CD1c-positive myeloid dendritic cell (primary cell): ENCODE measurements around the gene ZNF318.

Experiments
- DNase-seq: peaks from one replicate; pipeline ENCODE4 v3.0.0-alpha.2; 2016; ENCODE audit errors: extremely low spot score

The ZNF318 gene

GRCh38 chr6:43299338-43300293 lies 69.8 kb downstream of the ZNF318 start:
- no peak for DNase-seq

DNA sequence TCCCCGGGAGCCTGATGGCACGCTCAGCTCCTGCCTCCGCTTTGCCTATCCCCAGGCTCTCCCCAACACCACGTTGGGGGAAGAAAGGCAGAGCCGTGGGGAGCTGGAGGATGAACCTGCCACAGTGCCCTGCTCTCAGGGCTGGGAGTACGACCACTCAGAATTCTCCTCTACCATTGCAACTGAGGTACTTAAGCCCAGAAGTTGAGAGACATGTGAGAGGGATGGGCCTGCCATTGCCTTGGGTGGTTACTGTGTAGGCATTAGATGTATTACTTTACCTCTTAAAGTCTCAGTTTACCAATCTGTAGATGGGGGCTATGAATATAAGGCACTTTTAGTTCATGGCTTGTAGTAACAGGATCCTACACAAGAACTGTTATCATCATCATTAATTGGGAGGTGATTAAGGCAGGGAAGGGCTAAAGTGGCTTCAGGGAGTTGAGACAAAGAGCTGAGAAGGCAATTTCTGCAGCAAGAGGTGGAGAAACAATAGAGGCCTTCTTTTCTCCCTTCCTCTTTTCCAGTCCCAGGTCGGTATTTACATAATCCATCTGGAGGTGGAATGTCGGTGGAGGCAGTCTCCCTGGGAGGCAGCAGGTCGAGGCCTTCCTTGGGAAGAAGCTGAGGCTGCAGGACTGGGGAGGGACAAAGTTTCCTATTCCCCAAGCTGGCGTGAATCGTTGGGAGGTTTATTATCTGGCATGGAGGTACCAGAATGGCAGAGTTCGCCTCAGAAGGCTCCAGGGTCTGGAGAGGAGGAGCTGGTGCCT lies 70.7 kb downstream of the ZNF318 start:
- no peak for DNase-seq

DNA sequence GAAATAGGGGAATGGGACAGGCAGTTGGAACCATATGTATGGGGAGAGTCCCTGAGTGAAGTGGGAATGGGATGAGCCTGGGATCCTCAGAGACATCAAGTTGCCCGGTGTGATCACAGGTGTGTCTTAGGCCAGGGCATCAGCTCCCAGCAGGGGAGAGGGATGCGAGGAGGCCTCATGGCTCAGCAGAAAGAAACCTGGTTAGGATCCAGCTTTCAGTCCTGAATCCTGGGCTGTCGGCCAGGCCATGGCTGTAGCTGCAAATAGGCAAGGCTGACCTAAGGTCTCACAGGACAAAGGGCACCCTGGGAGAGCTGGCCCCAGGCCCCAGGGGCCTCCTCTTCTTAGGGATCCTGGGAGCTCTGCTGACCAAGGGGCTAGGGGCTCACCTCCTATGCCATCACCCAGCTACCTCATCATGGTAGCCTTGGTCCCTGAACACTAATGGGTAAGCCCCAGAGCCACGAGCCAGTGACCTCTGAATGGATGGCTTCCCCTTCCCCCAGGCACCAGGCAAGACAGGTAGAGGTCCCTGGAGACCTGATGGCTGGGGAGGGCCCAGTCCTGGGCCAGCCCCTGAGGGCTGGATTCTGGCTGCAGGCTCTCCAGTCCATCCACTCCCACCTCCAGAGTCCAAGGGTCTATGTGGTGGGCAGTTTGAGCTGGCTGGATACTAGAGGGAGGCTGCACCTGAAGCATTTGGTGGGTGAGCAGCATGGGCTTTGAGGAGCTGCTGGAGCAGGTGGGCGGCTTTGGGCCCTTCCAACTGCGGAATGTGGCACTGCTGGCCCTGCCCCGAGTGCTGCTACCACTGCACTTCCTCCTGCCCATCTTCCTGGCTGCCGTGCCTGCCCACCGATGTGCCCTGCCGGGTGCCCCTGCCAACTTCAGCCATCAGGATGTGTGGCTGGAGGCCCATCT lies 71.5 kb downstream of the ZNF318 start, which contains the start of gene SLC22A7:
Gene SLC22A7 (plus strand): TSS at position 617 of the 921 bp plus-strand sequence. CDS start 99 bp downstream, at position 716.
- no peak for DNase-seq

- DNase-seq = no peak
These were observed 72.5 kb downstream of the ZNF318 start for GRCh38 chr6:43296780-43297497.

- DNase-seq = no peak
These were observed 74.0 kb downstream of the ZNF318 start for GRCh38 chr6:43295456-43295855.

DNA sequence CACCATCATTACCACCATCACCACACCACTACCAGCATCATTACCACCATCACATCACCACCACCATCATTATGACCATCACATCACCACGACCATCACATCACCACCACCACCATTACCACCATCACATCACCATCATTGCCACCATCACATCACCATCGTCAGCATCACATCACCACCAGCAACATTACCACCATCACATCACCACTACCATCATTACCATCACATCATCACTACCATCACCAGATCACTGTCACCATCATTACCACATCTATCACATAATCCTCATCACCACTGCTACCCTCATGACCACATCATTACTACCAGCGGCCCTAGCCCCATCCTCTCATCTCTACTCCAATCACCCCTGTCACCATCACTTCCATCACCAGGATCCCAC lies 74.9 kb downstream of the ZNF318 start:
- DNase-seq = no peak

- DNase-seq = no peak
These were observed 75.7 kb downstream of the ZNF318 start for GRCh38 chr6:43293698-43294097.

- no peak for DNase-seq
These were observed 76.6 kb downstream of the ZNF318 start for GRCh38 chr6:43292763-43293318.

GRCh38 chr6:43292341-43292740 lies 77.1 kb downstream of the ZNF318 start:
- no peak for DNase-seq

GRCh38 chr6:43291708-43292107 lies 77.7 kb downstream of the ZNF318 start:
- DNase-seq = no peak

DNA sequence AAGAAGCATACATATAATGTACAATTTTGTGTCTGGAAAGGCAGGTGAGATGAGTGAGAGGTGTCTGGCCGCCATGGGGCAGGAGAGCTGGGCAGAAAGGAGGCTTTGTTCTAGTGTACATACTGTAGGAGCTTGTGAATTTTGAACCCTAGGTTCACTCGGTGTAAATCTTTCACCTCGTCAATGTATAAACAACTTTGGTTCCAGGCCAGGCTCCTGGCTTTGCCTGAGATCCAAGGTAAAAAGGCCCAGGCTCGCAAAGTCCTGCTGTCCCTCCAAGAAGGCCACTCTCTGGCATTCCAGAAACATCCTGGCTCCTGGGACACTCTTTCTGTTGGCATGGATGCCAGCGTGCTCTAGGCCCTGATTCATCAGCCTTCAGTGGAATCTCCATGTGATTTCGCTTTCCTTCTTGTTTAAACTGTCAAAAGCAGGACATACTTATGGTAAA lies 78.5 kb downstream of the ZNF318 start:
- no peak for DNase-seq

DNA sequence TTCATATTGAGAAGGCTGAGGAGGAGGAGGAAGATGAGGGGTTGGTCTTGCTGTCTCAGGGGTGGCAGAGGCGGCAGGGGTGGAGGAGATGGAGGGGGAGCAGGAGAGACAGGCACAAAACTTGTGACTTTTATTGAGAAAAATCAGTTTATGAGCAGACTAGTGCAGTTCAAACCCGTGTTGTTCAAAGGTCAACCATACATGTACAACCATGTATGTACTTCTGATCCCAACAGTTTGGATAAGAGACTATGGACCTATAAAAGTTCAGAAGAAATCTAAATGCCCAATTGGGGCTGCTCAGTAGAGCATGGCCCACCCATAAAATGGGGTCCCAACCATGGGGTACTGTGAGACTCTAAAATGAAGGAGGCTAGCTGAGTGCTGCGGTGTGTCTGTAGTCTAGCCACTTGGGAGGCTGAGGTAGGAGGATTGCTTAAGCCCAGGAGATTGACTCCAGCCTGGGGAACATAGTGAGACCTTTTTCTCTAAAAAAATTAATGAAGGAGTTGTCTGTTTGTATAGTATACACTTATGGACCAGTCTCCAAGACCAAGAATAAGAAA lies 79.0 kb downstream of the ZNF318 start:
- no peak for DNase-seq

DNA sequence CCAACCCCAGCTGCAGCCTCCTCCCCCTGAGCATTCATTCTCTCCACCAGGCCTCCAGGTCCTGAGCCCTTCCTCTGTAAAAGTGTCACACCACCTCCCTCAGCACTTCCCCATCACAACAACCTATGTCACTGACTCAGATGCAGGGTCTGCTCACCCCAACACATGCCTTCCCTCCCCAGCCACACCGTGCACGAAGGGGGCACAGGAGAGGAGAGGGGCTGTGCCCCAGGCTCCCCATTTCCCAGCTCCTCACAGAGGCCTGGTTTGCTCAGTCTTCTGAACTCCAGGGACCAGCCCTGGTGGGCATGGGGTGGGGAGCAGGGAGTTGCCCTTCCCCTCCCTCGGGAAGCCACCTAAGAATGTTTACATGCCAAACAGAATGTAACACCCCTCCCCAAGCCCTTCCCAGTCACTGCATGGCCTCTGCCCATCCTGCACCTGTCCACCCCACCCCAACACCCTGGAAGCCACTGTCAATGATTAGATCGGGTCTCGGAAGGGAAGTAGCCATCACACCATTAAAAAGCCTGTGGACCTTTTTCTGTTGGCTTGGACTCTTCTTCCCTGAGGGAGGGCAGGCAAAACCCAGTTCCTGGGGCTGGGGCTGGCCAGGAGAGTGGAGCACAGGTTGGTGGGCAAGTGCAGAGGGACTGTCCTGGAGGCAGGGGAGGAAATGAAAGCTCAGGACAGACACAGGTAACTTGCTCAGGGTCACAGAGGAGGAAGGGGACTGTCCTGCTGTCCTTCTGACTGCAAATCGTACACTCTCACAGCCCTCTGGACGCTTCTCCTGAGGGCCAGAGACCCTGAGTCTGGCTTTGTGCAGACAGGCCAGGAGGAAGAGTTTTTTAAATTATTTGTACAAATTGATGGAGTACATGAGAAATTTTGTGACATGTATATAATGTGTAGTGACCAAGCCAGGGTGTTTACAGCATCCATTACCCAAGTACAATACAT lies 81.4 kb downstream of the ZNF318 start:
- no peak for DNase-seq

DNA sequence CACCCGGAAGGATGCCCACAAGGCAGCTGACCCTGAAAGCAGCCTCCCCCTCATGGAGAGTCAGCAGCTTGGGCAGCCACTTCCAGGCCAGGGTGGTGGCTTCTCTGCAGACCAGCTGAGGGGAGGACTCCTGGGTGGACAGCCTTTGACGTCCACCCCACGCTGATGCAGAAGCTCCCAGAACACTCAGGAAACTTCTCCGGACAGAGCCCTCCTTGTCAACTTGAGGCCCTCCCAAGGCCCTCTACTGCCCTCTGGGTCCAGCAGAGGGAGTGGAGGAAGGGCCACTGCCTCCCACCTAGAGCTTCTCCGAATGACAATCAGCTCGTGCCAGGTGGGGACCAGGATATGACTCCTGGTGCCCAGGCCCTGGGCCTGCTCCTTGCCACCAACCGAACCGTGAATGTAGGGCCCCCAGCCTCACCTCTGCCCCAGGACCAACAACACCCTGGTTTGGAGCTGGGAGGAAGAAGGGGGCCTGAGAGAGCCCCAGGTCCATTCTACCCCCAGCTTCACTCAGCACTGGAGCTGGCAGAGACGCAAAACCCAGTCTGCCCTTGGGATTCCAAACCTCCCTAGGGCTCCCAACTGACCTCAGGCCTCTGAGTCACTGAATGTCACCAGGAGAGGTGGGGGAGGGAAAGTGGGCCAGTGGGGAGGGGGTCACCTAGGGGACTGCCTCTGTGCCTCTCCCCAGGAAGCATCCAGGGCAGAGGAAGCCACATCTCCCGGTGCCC lies 82.3 kb downstream of the ZNF318 start:
- no peak for DNase-seq

DNA sequence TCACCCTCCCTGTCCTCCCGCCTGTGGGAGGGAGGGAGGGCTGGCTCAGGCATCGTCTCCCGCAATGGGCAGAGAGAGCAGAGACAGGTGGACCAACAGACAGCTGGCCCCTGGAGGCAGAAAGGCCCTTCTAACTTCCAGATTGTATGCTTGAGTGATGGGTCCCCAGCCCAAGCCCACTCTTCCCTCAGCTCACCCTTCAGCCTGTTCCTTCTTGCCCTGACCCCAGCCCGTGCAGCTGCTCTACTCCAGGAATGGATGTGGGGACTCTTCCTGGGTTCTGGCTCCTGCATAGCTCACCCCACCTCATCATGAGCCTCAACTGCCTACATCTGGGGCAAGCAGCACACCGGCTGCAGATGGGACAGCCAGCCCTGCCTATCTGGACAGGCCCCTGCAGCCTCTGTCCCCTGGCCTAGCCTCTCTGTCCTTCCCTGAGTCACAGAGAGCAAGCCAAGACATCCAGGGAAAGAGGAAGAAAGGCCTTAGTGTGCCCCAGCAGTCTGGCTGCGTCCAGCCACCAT lies 82.9 kb downstream of the ZNF318 start:
- no peak for DNase-seq
